Measurements from ENCODE around the gene RASGRF1. TPM values are rescaled to one million over a fixed set of nuclear protein-coding genes. Genes with fewer than 3 reads are reported as not detected.

The RASGRF1 gene
- total and polyA plus RNA-seq, 2 experiments from 2014 or later: 0.05 to 0.24 TPM

DNA sequence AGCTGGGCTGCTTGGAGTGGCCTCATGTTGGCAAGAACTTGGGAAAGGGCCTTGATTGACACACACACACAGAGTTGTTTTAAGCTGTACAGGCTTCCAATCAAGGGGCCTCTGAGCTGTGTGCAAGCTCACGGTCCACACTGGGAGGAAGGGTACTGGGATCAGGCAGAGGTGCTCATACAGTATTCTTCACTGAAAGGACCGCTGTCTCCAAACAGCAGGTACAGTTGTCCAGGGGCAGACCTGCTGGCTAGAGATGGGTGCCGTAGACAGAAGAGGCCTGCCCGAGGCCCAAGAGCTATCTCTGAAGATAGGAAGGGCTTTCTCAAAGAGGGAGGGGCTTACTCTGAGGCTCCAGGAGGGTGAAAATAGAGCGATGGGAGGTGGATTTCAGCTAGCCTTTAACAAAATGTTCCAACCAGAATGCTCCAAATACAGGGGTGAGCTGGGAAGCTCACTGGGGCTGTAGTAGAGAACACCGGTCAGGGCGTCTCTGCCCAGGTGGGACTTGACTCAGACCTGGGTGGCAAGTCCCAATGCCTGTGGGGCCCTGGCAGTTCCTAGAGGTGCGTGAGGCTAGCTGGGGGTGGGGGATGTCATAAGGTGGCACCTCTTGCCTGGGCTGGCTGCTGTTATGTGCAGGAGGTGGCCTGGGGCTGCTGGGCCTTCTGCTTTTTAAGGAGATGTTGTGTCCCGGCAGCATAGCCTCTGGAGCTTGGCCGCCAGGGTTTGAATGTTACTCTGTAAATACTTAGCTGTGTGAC, 42.7 kb downstream of the RASGRF1 start:
- H3K79me2 ChIP-seq (replicated peaks; ENCODE audit: insufficient read depth): no peaks in the 10 kb centered on the region
- TF ChIP-seq NANOG (IDR thresholded peaks at IDR 0.05; ENCODE audit: borderline replicate concordance) (no peak), ZNF114 (CRISPR knock-in tag; IDR thresholded peaks at IDR 0.05) (no peak)
- TF ChIP-seq, protein P1, sequence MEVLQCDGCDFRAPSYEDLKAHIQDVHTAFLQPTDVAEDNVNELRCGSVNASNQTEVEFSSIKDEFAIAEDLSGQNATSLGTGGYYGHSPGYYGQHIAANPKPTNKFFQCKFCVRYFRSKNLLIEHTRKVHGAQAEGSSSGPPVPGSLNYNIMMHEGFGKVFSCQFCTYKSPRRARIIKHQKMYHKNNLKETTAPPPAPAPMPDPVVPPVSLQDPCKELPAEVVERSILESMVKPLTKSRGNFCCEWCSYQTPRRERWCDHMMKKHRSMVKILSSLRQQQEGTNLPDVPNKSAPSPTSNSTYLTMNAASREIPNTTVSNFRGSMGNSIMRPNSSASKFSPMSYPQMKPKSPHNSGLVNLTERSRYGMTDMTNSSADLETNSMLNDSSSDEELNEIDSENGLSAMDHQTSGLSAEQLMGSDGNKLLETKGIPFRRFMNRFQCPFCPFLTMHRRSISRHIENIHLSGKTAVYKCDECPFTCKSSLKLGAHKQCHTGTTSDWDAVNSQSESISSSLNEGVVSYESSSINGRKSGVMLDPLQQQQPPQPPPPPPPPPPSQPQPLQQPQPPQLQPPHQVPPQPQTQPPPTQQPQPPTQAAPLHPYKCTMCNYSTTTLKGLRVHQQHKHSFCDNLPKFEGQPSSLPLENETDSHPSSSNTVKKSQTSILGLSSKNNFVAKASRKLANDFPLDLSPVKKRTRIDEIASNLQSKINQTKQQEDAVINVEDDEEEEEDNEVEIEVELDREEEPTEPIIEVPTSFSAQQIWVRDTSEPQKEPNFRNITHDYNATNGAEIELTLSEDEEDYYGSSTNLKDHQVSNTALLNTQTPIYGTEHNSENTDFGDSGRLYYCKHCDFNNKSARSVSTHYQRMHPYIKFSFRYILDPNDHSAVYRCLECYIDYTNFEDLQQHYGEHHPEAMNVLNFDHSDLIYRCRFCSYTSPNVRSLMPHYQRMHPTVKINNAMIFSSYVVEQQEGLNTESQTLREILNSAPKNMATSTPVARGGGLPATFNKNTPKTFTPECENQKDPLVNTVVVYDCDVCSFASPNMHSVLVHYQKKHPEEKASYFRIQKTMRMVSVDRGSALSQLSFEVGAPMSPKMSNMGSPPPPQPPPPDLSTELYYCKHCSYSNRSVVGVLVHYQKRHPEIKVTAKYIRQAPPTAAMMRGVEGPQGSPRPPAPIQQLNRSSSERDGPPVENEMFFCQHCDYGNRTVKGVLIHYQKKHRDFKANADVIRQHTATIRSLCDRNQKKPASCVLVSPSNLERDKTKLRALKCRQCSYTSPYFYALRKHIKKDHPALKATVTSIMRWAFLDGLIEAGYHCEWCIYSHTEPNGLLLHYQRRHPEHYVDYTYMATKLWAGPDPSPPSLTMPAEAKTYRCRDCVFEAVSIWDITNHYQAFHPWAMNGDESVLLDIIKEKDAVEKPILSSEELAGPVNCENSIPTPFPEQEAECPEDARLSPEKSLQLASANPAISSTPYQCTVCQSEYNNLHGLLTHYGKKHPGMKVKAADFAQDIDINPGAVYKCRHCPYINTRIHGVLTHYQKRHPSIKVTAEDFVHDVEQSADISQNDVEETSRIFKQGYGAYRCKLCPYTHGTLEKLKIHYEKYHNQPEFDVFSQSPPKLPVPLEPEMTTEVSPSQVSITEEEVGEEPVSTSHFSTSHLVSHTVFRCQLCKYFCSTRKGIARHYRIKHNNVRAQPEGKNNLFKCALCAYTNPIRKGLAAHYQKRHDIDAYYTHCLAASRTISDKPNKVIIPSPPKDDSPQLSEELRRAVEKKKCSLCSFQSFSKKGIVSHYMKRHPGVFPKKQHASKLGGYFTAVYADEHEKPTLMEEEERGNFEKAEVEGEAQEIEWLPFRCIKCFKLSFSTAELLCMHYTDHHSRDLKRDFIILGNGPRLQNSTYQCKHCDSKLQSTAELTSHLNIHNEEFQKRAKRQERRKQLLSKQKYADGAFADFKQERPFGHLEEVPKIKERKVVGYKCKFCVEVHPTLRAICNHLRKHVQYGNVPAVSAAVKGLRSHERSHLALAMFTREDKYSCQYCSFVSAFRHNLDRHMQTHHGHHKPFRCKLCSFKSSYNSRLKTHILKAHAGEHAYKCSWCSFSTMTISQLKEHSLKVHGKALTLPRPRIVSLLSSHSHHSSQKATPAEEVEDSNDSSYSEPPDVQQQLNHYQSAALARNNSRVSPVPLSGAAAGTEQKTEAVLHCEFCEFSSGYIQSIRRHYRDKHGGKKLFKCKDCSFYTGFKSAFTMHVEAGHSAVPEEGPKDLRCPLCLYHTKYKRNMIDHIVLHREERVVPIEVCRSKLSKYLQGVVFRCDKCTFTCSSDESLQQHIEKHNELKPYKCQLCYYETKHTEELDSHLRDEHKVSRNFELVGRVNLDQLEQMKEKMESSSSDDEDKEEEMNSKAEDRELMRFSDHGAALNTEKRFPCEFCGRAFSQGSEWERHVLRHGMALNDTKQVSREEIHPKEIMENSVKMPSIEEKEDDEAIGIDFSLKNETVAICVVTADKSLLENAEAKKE (CRISPR knock-in tag; IDR thresholded peaks at IDR 0.05): no peak
- Mint-ChIP-seq H3K4me3 (no peak overlapping the region), H3K9me3 (0 out of 3 replicates have a peak, but pooled peaks cover 5% of the 10 kb centered on the region), H3K36me3 (ENCODE audit: low read depth) (no peaks in the 10 kb centered on the region), H3K4me1 (no peaks in the 10 kb centered on the region), H3K27ac (no peak overlapping the region), H3K27me3 (ENCODE audit: insufficient read depth, low read depth, poor library complexity) (peaks cover 3% of the 10 kb centered on the region)
- no peaks in the 10 kb centered on the region for H3K4me1 ChIP-seq (ENCODE audit: insufficient read depth)
- ATAC-seq (no peak), DNase-seq (ENCODE audit: low spot score) (no peak)
- no peak overlapping the region for H3K4me3 ChIP-seq
- no peaks in the 10 kb centered on the region for H4K20me1 ChIP-seq (replicated peaks; ENCODE audit: insufficient read depth)
- no peaks in the 10 kb centered on the region for H3K27me3 ChIP-seq (ENCODE audit: insufficient read depth)
- H3K27ac ChIP-seq (ENCODE audit: low read depth): no peak overlapping the region
- H3K4me2 ChIP-seq: no peak overlapping the region
- H3K36me3 ChIP-seq (ENCODE audit: insufficient read depth): no peaks in the 10 kb centered on the region
- no peak overlapping the region for H2AFZ ChIP-seq
- no peaks in the 10 kb centered on the region for H3K9me2 ChIP-seq (ENCODE audit: insufficient read depth)
- no peaks in the 10 kb centered on the region for H3F3A ChIP-seq (replicated peaks; ENCODE audit: low read depth)

DNA sequence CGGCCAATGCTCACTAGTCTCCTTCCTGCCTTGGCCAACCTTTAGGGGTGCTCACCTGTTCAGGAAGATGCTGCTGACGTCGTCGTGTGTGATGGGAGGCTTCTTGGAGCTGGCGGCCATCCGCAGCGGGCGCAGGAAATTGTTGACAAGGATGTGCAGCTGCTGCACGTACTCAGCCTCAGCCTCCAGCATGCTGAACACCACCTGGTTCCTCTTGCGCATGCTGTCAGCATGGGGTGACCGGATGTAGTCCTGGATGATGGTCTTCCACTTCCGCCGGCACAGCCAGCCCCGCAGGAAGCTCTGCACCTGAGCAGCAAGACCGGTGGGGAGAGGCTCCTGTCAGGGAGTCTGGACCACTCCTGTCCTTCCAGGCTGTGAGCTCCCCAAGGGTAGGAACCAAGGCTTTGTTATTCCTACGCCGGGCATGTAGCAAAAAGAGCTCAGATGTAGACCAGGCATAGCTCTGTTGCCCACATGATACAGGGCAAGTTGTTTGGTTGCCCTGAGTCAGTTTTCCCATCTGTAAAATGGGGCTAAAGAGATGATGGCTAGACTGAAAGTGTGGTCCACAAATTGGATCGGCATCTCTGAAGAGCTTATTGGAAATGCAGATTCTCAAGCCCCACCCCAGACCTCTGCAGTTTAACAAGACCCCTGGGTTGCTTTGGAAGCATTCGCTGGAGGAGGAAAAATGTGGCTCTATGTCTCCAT, 43.7 kb downstream of the RASGRF1 start:
- H3K79me2 ChIP-seq (replicated peaks; ENCODE audit: insufficient read depth): no peaks in the 10 kb centered on the region
- H2AFZ ChIP-seq: no peak overlapping the region
- no peak for TF ChIP-seq ZNF114 (CRISPR knock-in tag; IDR thresholded peaks at IDR 0.05)
- no peak for TF ChIP-seq EZH2 (IDR thresholded peaks at IDR 0.05; ENCODE audit: low read depth, unreplicated experiment)
- TF ChIP-seq, protein P2, sequence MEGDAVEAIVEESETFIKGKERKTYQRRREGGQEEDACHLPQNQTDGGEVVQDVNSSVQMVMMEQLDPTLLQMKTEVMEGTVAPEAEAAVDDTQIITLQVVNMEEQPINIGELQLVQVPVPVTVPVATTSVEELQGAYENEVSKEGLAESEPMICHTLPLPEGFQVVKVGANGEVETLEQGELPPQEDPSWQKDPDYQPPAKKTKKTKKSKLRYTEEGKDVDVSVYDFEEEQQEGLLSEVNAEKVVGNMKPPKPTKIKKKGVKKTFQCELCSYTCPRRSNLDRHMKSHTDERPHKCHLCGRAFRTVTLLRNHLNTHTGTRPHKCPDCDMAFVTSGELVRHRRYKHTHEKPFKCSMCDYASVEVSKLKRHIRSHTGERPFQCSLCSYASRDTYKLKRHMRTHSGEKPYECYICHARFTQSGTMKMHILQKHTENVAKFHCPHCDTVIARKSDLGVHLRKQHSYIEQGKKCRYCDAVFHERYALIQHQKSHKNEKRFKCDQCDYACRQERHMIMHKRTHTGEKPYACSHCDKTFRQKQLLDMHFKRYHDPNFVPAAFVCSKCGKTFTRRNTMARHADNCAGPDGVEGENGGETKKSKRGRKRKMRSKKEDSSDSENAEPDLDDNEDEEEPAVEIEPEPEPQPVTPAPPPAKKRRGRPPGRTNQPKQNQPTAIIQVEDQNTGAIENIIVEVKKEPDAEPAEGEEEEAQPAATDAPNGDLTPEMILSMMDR (conservative IDR thresholded peaks at IDR 0.05; ENCODE audit: low read depth in 2 of 2): no peak
- no peak for TF ChIP-seq POLR2AphosphoS5 (IDR thresholded peaks at IDR 0.05; ENCODE audit: low read depth)
- ATAC-seq: no peak
- no peaks in the 10 kb centered on the region for H3K36me3 ChIP-seq (ENCODE audit: insufficient read depth)
- no peak overlapping the region for H3K27ac Mint-ChIP-seq
- H3K9me3 Mint-ChIP-seq: peaks cover 10% of the 10 kb centered on the region; the same call in 1 of the 3 replicates
- H3F3A ChIP-seq (replicated peaks; ENCODE audit: low read depth): no peaks in the 10 kb centered on the region
- H3K27ac ChIP-seq (ENCODE audit: low read depth): no peak overlapping the region
- DNase-seq (ENCODE audit: low spot score): no peak
- no peaks in the 10 kb centered on the region for H3K9me2 ChIP-seq (ENCODE audit: insufficient read depth)
- no peak overlapping the region for H3K4me2 ChIP-seq
- H3K4me1 ChIP-seq (ENCODE audit: insufficient read depth): no peaks in the 10 kb centered on the region
- no peaks in the 10 kb centered on the region for H3K4me1 Mint-ChIP-seq
- no peak overlapping the region for H3K4me3 ChIP-seq
- no peak overlapping the region for H3K4me3 Mint-ChIP-seq
- H3K27me3 Mint-ChIP-seq (ENCODE audit: insufficient read depth, low read depth, poor library complexity): peaks cover 5% of the 10 kb centered on the region
- H3K36me3 Mint-ChIP-seq (ENCODE audit: low read depth): no peaks in the 10 kb centered on the region
- no peaks in the 10 kb centered on the region for H3K27me3 ChIP-seq (ENCODE audit: insufficient read depth)
- no peaks in the 10 kb centered on the region for H4K20me1 ChIP-seq (replicated peaks; ENCODE audit: insufficient read depth)

Data from GM23338 (cell line).